Glutamatergic neuron (in vitro differentiated cells): ENCODE results near the gene TULP1. TPM values are rescaled to one million over a fixed set of nuclear protein-coding genes. Genes with fewer than 3 reads are reported as not detected.

ENCODE experiments used
- DNase-seq: peaks from one replicate; pipeline ENCODE4 v3.0.0; 2022
- H3K27ac Mint-ChIP-seq: one replicate; pipeline ENCODE4 v1.8.0; 2020; ENCODE audit warnings: mild to moderate bottlenecking, mixed read lengths, inconsistent platforms; ENCODE audit not compliant: unreplicated experiment
- H3K27me3 Mint-ChIP-seq: one replicate; pipeline ENCODE4 v1.8.0; 2020; ENCODE audit warnings: mild to moderate bottlenecking, moderate library complexity, mixed read lengths, inconsistent platforms; ENCODE audit not compliant: unreplicated experiment
- H3K36me3 Mint-ChIP-seq: one replicate; pipeline ENCODE4 v1.8.0; 2020; ENCODE audit warnings: mild to moderate bottlenecking, mixed read lengths, inconsistent platforms; ENCODE audit not compliant: unreplicated experiment
- H3K4me1 Mint-ChIP-seq: one replicate; pipeline ENCODE4 v1.8.0; 2020; ENCODE audit warnings: mild to moderate bottlenecking, low read depth, mixed read lengths, inconsistent platforms; ENCODE audit not compliant: unreplicated experiment
- H3K4me3 Mint-ChIP-seq: one replicate; pipeline ENCODE4 v1.8.0; 2020; ENCODE audit warnings: mild to moderate bottlenecking, mixed read lengths, inconsistent platforms; ENCODE audit not compliant: unreplicated experiment
- H3K9me3 Mint-ChIP-seq: one replicate; pipeline ENCODE4 v1.8.0; 2020; ENCODE audit warnings: mild to moderate bottlenecking, moderate library complexity, mixed read lengths, inconsistent platforms; ENCODE audit not compliant: unreplicated experiment
- total RNA-seq: library from RNA; stranded (reverse); fragmentation: NEBNext Ultra II Directional; extraction: Animal tissue kit (Norgen Biotek cat#: 25700); gene quantifications from one replicate; pipeline ENCODE4 v1.2.1, GENCODE V29; 2021; ENCODE audit not compliant: unreplicated experiment
- TF ChIP-seq, protein P1 (sequence below): fragments of 200-600 bp; sonication (generic); IDR thresholded peaks from one replicate; pipeline ENCODE4 v1.5.0; 2021; ENCODE audit not compliant: partially characterized antibody, unreplicated experiment

The TULP1 gene
- total RNA-seq, 1 donor from 2014 or later = not detected

DNA sequence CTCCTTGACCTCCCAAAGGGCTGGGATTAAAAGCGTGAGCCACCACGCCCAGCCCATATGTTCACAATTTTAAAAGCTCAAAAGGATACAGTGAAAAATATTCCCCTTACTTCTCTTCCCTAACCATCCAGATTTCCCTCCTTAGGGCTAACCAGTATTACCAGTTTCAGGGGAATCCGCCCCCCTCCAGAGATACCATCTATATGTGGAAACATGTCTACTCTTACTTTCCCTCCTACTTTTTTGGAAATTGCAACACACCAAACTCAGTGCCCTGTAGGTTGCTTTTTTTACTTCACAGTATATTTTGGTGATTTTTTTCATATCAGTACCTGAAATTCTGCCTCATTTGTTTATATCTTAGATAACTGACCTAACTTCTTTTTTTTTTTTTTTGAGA is 51.4 kb downstream of the TULP1 start:
- Mint-ChIP-seq H3K36me3 (peaks cover 8% of the 10 kb centered on the region), H3K9me3 (no peaks in the 10 kb centered on the region), H3K4me3 (no peak overlapping the region), H3K4me1 (peaks cover 19% of the 10 kb centered on the region), H3K27me3 (peaks cover 7% of the 10 kb centered on the region), H3K27ac (no peak overlapping the region)
- no peak for DNase-seq
- TF ChIP-seq, protein P1, sequence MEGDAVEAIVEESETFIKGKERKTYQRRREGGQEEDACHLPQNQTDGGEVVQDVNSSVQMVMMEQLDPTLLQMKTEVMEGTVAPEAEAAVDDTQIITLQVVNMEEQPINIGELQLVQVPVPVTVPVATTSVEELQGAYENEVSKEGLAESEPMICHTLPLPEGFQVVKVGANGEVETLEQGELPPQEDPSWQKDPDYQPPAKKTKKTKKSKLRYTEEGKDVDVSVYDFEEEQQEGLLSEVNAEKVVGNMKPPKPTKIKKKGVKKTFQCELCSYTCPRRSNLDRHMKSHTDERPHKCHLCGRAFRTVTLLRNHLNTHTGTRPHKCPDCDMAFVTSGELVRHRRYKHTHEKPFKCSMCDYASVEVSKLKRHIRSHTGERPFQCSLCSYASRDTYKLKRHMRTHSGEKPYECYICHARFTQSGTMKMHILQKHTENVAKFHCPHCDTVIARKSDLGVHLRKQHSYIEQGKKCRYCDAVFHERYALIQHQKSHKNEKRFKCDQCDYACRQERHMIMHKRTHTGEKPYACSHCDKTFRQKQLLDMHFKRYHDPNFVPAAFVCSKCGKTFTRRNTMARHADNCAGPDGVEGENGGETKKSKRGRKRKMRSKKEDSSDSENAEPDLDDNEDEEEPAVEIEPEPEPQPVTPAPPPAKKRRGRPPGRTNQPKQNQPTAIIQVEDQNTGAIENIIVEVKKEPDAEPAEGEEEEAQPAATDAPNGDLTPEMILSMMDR = no peak

DNA sequence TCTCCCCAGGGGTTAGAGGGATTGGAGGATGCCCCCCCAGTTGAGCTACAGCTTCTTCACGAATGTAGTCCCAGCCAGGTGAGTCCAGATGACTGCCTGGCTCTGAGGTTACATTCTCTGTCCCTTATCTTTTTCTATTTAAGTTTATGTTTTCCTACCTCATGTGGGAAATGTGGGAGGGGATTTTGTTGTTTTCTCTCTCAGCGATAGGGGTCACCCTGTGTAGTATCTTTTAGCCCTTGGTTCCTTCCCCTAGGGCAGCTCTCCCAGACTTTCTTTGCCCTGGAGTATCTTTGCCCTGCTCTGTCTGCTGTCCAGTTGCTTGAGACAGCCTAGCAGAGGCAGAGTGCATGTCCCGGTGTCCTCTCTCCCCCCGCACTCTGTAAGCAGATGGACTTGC is 54.8 kb downstream of the TULP1 start:
- H3K4me1 Mint-ChIP-seq = peaks cover 36% of the 10 kb centered on the region
- peak overlapping the region; percentile 15 for H3K4me3 Mint-ChIP-seq
- H3K36me3 Mint-ChIP-seq = peaks cover 8% of the 10 kb centered on the region
- peak overlapping the region; percentile 55 for H3K27ac Mint-ChIP-seq
- H3K27me3 Mint-ChIP-seq = peaks cover 8% of the 10 kb centered on the region
- peaks cover 3% of the 10 kb centered on the region for H3K9me3 Mint-ChIP-seq
- no peak for DNase-seq
- TF ChIP-seq, protein P1 = no peak

DNA sequence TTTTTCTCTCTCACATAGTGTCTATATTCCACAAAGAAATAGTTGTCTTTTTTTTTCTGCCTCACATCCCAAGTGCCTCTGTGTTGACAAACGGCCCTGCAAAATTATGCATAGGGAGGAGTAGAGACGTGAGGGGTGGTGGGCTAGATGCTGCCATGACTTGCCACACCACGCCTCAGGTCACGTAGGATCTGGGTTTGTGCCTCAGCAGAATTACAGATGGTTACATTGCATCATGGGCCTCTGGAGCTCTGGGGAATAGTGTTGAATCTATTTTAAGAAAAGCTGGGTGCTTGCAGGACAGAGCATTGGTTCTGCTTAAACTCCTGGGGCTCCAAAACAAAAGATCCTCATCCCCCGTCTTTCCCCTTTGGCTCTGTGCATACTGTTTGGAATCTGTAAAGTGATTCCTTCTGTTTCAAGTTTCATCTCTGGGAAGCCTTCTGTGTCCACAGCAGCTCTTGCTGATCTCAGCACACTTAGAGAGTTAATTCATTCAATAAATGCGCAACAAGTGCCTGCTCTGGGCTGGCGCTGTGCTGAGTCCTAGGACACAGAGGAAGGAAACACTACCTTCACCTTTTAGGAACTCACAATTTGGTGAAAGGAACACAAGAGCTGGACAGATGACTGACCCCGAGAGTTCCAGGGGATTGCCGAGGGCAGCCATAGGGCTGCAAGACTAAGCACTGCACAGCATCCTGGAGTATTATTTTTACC is 58.1 kb downstream of the TULP1 start:
- DNase-seq = no peak
- TF ChIP-seq, protein P1 = no peak
- Mint-ChIP-seq H3K9me3 (peaks cover 4% of the 10 kb centered on the region), H3K27me3 (peaks cover 8% of the 10 kb centered on the region), H3K4me1 (peaks cover 31% of the 10 kb centered on the region), H3K4me3 (peak overlapping the region; percentile 82), H3K27ac (peak overlapping the region; percentile 97), H3K36me3 (peaks cover 4% of the 10 kb centered on the region)

DNA sequence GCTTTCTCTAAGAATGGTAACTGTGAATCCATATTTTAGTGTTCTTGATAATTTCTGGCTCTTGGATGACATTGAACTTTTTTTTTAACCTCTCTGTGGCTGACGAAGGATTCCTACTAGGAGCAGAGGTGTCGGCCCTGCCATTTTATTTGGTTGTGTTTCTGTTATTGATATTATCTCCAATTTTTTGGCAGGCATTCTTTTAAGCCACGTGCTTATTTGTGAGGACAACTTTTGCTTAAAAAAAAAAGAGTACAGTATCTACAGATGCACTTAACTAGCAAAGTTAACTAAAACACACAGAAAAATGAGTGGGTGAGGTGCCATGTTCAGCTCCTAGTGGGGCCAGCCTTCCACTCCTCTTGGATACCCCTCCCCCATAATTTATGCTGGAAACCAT is 59.5 kb downstream of the TULP1 start:
- peak overlapping the region; percentile 82 for H3K4me3 Mint-ChIP-seq
- TF ChIP-seq, protein P1 = no peak
- H3K9me3 Mint-ChIP-seq = peaks cover 6% of the 10 kb centered on the region
- DNase-seq = no peak
- H3K27me3 Mint-ChIP-seq = peaks cover 8% of the 10 kb centered on the region
- H3K27ac Mint-ChIP-seq = peak overlapping the region; percentile 73
- no peaks in the 10 kb centered on the region for H3K36me3 Mint-ChIP-seq
- H3K4me1 Mint-ChIP-seq = peaks cover 29% of the 10 kb centered on the region
